Fibroblast of pulmonary artery (primary cell): ENCODE results near the gene MATN1.
A peak's percentile ranks its signal among the peaks of the same experiment; 100 is the strongest.

Source experiments
- DNase-seq: peaks from one replicate; pipeline ENCODE4 v3.0.0-alpha.2; 2010; ENCODE audit warnings: low read depth
- H3K4me3 ChIP-seq: replicated peaks from 2 replicates; pipeline ENCODE4 v1.5.1; 2011; ENCODE audit warnings: low read depth, mild to moderate bottlenecking, control low read depth, low read length, moderate library complexity
- CTCF ChIP-seq: IDR thresholded peaks from 2 replicates; pipeline ENCODE4 v1.5.1; 2011; ENCODE audit warnings: mild to moderate bottlenecking, control low read depth, low read length, inconsistent platforms; ENCODE audit errors: missing control alignments

Gene MATN1

GRCh38 chr1:30673395-30673794, 50.0 kb downstream of the MATN1 start:
- DNase-seq: no peak
- H3K4me3 ChIP-seq: no peak overlapping the region
- TF ChIP-seq CTCF: no peak

- DNase-seq: no peak
- H3K4me3 ChIP-seq: no peak overlapping the region
- no peak for TF ChIP-seq CTCF
Observed at GRCh38 chr1:30672661-30673060, 50.7 kb downstream of the MATN1 start.

GRCh38 chr1:30670240-30671060, 52.9 kb downstream of the MATN1 start:
- no peak for TF ChIP-seq CTCF
- DNase-seq: peak; percentile 64
- no peak overlapping the region for H3K4me3 ChIP-seq

GRCh38 chr1:30668546-30669327, 54.6 kb downstream of the MATN1 start:
- no peak for TF ChIP-seq CTCF
- no peak overlapping the region for H3K4me3 ChIP-seq
- DNase-seq: no peak

- no peak for TF ChIP-seq CTCF
- peak; percentile 8 for DNase-seq
- no peak overlapping the region for H3K4me3 ChIP-seq
Observed at GRCh38 chr1:30668024-30668423, 55.4 kb downstream of the MATN1 start.

- no peak for TF ChIP-seq CTCF
Observed at GRCh38 chr1:30666756-30667273, 56.6 kb downstream of the MATN1 start.

More at GRCh38 chr1:30666756-30667273, 56.6 kb downstream of the MATN1 start:
- no peak overlapping the region for H3K4me3 ChIP-seq
- no peak for DNase-seq
